Measurements from ENCODE around the gene STXBP6.

- TF ChIP-seq GABPA (IDR thresholded peaks at IDR 0.05; ENCODE audit: low read depth) = no peak
- TF ChIP-seq CTCF (IDR thresholded peaks at IDR 0.05; ENCODE audit: insufficient read depth, low read length) = no peak
- no peak for TF ChIP-seq POLR2AphosphoS5 (IDR thresholded peaks at IDR 0.05; ENCODE audit: low read depth)
- no peak for TF ChIP-seq REST (IDR thresholded peaks at IDR 0.05; ENCODE audit: insufficient replicate concordance, low read depth)
These were observed 59.9 kb downstream of the STXBP6 start for GRCh38 chr14:24990050-24990449.
